Mesothelial cell of epicardium (in vitro differentiated cells): ENCODE data around the gene RAVER1. TPM values are rescaled to one million over a fixed set of nuclear protein-coding genes. Genes with fewer than 3 reads are reported as not detected.
A peak's percentile ranks its signal among the peaks of the same experiment; 100 is the strongest.
"Not testable (repeated sequence)": the region's sequence is repeated elsewhere in the genome, so short reads cannot be mapped to it uniquely, and the experiment has no call there.

Source experiments
- DNase-seq, 2 experiments: peaks; one replicate each; pipeline ENCODE4 v3.0.0; 2021; ENCODE audit warnings: low spot score in 2 of 2; ENCODE audit not compliant: unreplicated experiment in 2 of 2
- H3K27ac Mint-ChIP-seq: 2 replicates; pipeline ENCODE4 v1.8.0; 2021; ENCODE audit warnings: mixed read lengths
- H3K27me3 Mint-ChIP-seq: 2 replicates; pipeline ENCODE4 v1.8.0; 2021; ENCODE audit warnings: low read depth, mixed read lengths
- H3K36me3 Mint-ChIP-seq: 2 replicates; pipeline ENCODE4 v1.8.0; 2021; ENCODE audit warnings: mixed read lengths
- H3K4me1 Mint-ChIP-seq: 2 replicates; pipeline ENCODE4 v1.8.0; 2021; ENCODE audit warnings: mixed read lengths
- H3K4me3 Mint-ChIP-seq: 2 replicates; pipeline ENCODE4 v1.8.0; 2021; ENCODE audit warnings: mild to moderate bottlenecking, moderate library complexity, mixed read lengths
- H3K9me3 Mint-ChIP-seq: 2 replicates; pipeline ENCODE4 v1.8.0; 2021; ENCODE audit warnings: mixed read lengths
- CTCF ChIP-seq: fragments of 200-600 bp; sonication (generic); IDR thresholded peaks from one replicate; pipeline ENCODE4 v1.5.0; 2021; ENCODE audit warnings: antibody characterized with exemption; ENCODE audit not compliant: unreplicated experiment
- total RNA-seq: library from RNA; stranded (reverse); gene quantifications from 3 replicates; pipeline ENCODE4 v1.2.1, GENCODE V29; 2021

The RAVER1 gene
- total RNA-seq, 1 donor from 2014 or later = 51.1 TPM

- Mint-ChIP-seq H3K27me3 (peaks cover 82% of the 10 kb centered on the region), H3K27ac (peak within 1 kb of the TSS; percentile 59), H3K9me3 (no peaks in the 10 kb centered on the region), H3K36me3 (no peaks in the 10 kb centered on the region), H3K4me3 (peak within 1 kb of the TSS; percentile 43), H3K4me1 (peaks cover 38% of the 10 kb centered on the region)
- peak in 1 of 2 experiments; percentile 75 for DNase-seq
- TF ChIP-seq CTCF = no peak
These were observed 46.3 kb downstream of the RAVER1 start, which contains the start of gene ICAM4 for GRCh38 chr19:10286803-10287737. Gene ICAM4 (plus strand): TSS chr19:10286955. CDS start chr19:10287013, 58 bp downstream.

GRCh38 chr19:10285393-10285792, 47.9 kb downstream of the RAVER1 start:
- no peak overlapping the region for H3K27ac Mint-ChIP-seq
- no peak for TF ChIP-seq CTCF
- peaks cover 65% of the 10 kb centered on the region for H3K27me3 Mint-ChIP-seq
- no peak overlapping the region for H3K4me3 Mint-ChIP-seq
- no peaks in the 10 kb centered on the region for H3K9me3 Mint-ChIP-seq
- H3K4me1 Mint-ChIP-seq = peaks cover 23% of the 10 kb centered on the region
- no peak for DNase-seq
- no peaks in the 10 kb centered on the region for H3K36me3 Mint-ChIP-seq

GRCh38 chr19:10284960-10285278, 48.4 kb downstream of the RAVER1 start:
- Mint-ChIP-seq H3K4me1 (peaks cover 20% of the 10 kb centered on the region), H3K27me3 (peaks cover 61% of the 10 kb centered on the region), H3K4me3 (no peak overlapping the region), H3K36me3 (no peaks in the 10 kb centered on the region), H3K27ac (no peak overlapping the region), H3K9me3 (no peaks in the 10 kb centered on the region)
- DNase-seq = no peak
- TF ChIP-seq CTCF = no peak

- Mint-ChIP-seq H3K4me1 (peaks cover 20% of the 10 kb centered on the region), H3K27me3 (peaks cover 55% of the 10 kb centered on the region), H3K9me3 (no peaks in the 10 kb centered on the region), H3K36me3 (no peaks in the 10 kb centered on the region), H3K27ac (no peak overlapping the region), H3K4me3 (no peak overlapping the region)
- no peak for TF ChIP-seq CTCF
- DNase-seq = no peak
These were observed 49.0 kb downstream of the RAVER1 start for GRCh38 chr19:10284065-10284959.

GRCh38 chr19:10283301-10284064, 49.8 kb downstream of the RAVER1 start:
- no peak for DNase-seq
- Mint-ChIP-seq H3K4me1 (peaks cover 15% of the 10 kb centered on the region), H3K36me3 (no peaks in the 10 kb centered on the region), H3K9me3 (no peaks in the 10 kb centered on the region), H3K27me3 (peaks cover 50% of the 10 kb centered on the region), H3K27ac (no peak overlapping the region), H3K4me3 (no peak overlapping the region)
- TF ChIP-seq CTCF = no peak

GRCh38 chr19:10282043-10282442, 51.3 kb downstream of the RAVER1 start:
- H3K27ac Mint-ChIP-seq, H3K4me3 Mint-ChIP-seq, H3K36me3 Mint-ChIP-seq, H3K9me3 Mint-ChIP-seq, DNase-seq: not testable (repeated sequence)
- H3K4me1 Mint-ChIP-seq = peaks cover 12% of the 10 kb centered on the region
- H3K27me3 Mint-ChIP-seq = peaks cover 38% of the 10 kb centered on the region
